Subcutaneous adipose tissue (tissue), 4 donors: ENCODE data around the gene TTC27. TPM values are rescaled to one million over a fixed set of nuclear protein-coding genes. Genes with fewer than 3 reads are reported as not detected.

ENCODE experiments used
- CTCF ChIP-seq: fragments of 450-650 bp; IDR thresholded peaks from one replicate; pipeline ENCODE4 v1.5.1; 2016; ENCODE audit warnings: low read depth, mild to moderate bottlenecking, control low read depth, antibody characterized with exemption, moderate library complexity
- total RNA-seq, 4 donors: library from RNA; depleted of rRNA; stranded (reverse); fragments of >200 nt; gene quantifications; one replicate each; pipeline ENCODE4 v1.1.0, GENCODE V29; 2016

TTC27 gene
- total RNA-seq, 4 donors from 2014 or later, result 13.6 to 18.6 (median 15.5) TPM

- no peak for TF ChIP-seq CTCF
These were observed 44.2 kb downstream of the TTC27 start for GRCh38 chr2:32671885-32672533.

- TF ChIP-seq CTCF, result no peak
These were observed 51.0 kb downstream of the TTC27 start for GRCh38 chr2:32678825-32679224.

- no peak for TF ChIP-seq CTCF
These were observed 53.1 kb downstream of the TTC27 start for GRCh38 chr2:32680942-32681341.

- TF ChIP-seq CTCF, result no peak
These were observed 55.8 kb downstream of the TTC27 start for GRCh38 chr2:32683520-32684086.

- TF ChIP-seq CTCF, result no peak
These were observed 60.7 kb downstream of the TTC27 start for GRCh38 chr2:32688541-32688940.

- TF ChIP-seq CTCF, result no peak
These were observed 63.8 kb downstream of the TTC27 start for GRCh38 chr2:32691678-32692077.

GRCh38 chr2:32696439-32696838 is 68.6 kb downstream of the TTC27 start:
- TF ChIP-seq CTCF, result no peak
